GM19023 (cell line): ENCODE results near the gene ARHGAP36.

Experiments used
- ATAC-seq: cut with Tn5 transposase; IDR thresholded peaks from one replicate; pipeline ENCODE4 v1.9.1; 2021; ENCODE audit warnings: mild to moderate bottlenecking, moderate library complexity; ENCODE audit not compliant: unreplicated experiment

The ARHGAP36 gene

GRCh38 chrX:131058136-131058868 lies at the start of gene ARHGAP36:
Gene ARHGAP36, plus strand, starts transcription at chrX:131058346. Its CDS starts 23,320 bp downstream, at chrX:131081666.
- no peak for ATAC-seq

- ATAC-seq: no peak
These were observed 48.0 kb upstream of the ARHGAP36 start for GRCh38 chrX:131010186-131010585.

GRCh38 chrX:131025336-131025735 lies 32.8 kb upstream of the ARHGAP36 start:
- no peak for ATAC-seq

GRCh38 chrX:131032354-131033230 lies 25.6 kb upstream of the ARHGAP36 start:
- no peak for ATAC-seq

GRCh38 chrX:131034063-131034462 lies 24.1 kb upstream of the ARHGAP36 start:
- ATAC-seq: no peak

GRCh38 chrX:131040781-131041180 lies 17.4 kb upstream of the ARHGAP36 start:
- ATAC-seq: no peak

GRCh38 chrX:131041667-131042066 lies 16.5 kb upstream of the ARHGAP36 start:
- no peak for ATAC-seq

- no peak for ATAC-seq
These were observed 12.4 kb upstream of the ARHGAP36 start for GRCh38 chrX:131045726-131046125.

- no peak for ATAC-seq
These were observed 11.6 kb upstream of the ARHGAP36 start for GRCh38 chrX:131046596-131046995.

GRCh38 chrX:131047180-131047579 lies 11.0 kb upstream of the ARHGAP36 start:
- no peak for ATAC-seq

- ATAC-seq: no peak
These were observed 5.1 kb upstream of the ARHGAP36 start for GRCh38 chrX:131053076-131053475.

- no peak for ATAC-seq
These were observed 3.2 kb upstream of the ARHGAP36 start for GRCh38 chrX:131054906-131055305.

GRCh38 chrX:131057706-131058105 lies 440 bp upstream of the ARHGAP36 start:
- no peak for ATAC-seq

- ATAC-seq: no peak
These were observed 1.1 kb downstream of the ARHGAP36 start for GRCh38 chrX:131059246-131059645.

GRCh38 chrX:131060147-131060546 lies 2.0 kb downstream of the ARHGAP36 start:
- no peak for ATAC-seq

- ATAC-seq: no peak
These were observed 3.2 kb downstream of the ARHGAP36 start for GRCh38 chrX:131061306-131061705.

GRCh38 chrX:131063613-131064012 lies 5.5 kb downstream of the ARHGAP36 start:
- ATAC-seq: no peak

GRCh38 chrX:131066237-131066636 lies 8.1 kb downstream of the ARHGAP36 start:
- ATAC-seq: no peak

GRCh38 chrX:131067216-131067615 lies 9.1 kb downstream of the ARHGAP36 start:
- ATAC-seq: no peak

GRCh38 chrX:131067846-131068745 lies 9.9 kb downstream of the ARHGAP36 start:
- no peak for ATAC-seq
